Measurements from ENCODE around the gene PIGK.
"Not testable (repeated sequence)": the region's sequence is repeated elsewhere in the genome, so short reads cannot be mapped to it uniquely, and the experiment has no call there.

Gene PIGK

DNA sequence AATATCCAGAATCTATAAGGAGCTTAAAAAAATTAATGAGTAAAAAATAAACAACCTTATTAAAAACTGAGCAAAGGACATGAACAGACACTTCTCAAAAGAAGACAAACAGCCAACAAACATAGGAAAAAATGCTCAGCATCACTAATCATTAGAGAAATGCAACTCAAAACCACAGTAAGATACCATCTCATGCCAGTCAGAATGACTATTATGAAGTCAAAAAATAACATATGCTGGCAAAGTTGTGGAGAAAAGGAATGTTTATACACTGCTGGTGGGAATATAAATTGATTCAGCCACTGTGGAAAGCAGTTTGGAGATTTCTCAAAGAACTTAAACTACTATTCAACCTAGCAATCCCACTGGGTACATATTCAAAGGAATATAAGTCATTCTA lies 25.3 kb downstream of the PIGK start:
- no peaks in the 10 kb centered on the region for H3K27me3 Mint-ChIP-seq (ENCODE audit: low read depth, poor library complexity)
- no peak overlapping the region for H3K27ac Mint-ChIP-seq
- DNase-seq: no peak
- no peak for TF ChIP-seq CTCF (IDR thresholded peaks at IDR 0.05)
- H3K36me3 Mint-ChIP-seq (ENCODE audit: low read depth): peaks cover 5% of the 10 kb centered on the region
- no peak overlapping the region for H3K4me3 Mint-ChIP-seq
- H3K4me1 Mint-ChIP-seq: no peaks in the 10 kb centered on the region
- H3K9me3 Mint-ChIP-seq: peaks cover 3% of the 10 kb centered on the region

GRCh38 chr1:77188770-77189169 lies 30.5 kb downstream of the PIGK start:
- no peak for TF ChIP-seq CTCF (IDR thresholded peaks at IDR 0.05)
- Mint-ChIP-seq H3K27me3 (ENCODE audit: low read depth, poor library complexity) (peaks cover 2% of the 10 kb centered on the region), H3K4me1 (no peaks in the 10 kb centered on the region), H3K9me3 (peaks cover 16% of the 10 kb centered on the region), H3K27ac (no peak overlapping the region), H3K36me3 (ENCODE audit: low read depth) (peaks cover 40% of the 10 kb centered on the region), H3K4me3 (no peak overlapping the region)
- no peak for DNase-seq

GRCh38 chr1:77186907-77187306 lies 32.3 kb downstream of the PIGK start:
- not testable (repeated sequence) for H3K27me3 Mint-ChIP-seq (ENCODE audit: low read depth, poor library complexity); H3K27ac Mint-ChIP-seq; H3K4me1 Mint-ChIP-seq; DNase-seq; H3K4me3 Mint-ChIP-seq
- Mint-ChIP-seq H3K9me3 (peaks cover 16% of the 10 kb centered on the region), H3K36me3 (ENCODE audit: low read depth) (peaks cover 51% of the 10 kb centered on the region)

- no peak for TF ChIP-seq CTCF (IDR thresholded peaks at IDR 0.05)
- Mint-ChIP-seq H3K9me3 (peaks cover 28% of the 10 kb centered on the region), H3K27me3 (ENCODE audit: low read depth, poor library complexity) (peaks cover 2% of the 10 kb centered on the region), H3K4me3 (no peak overlapping the region), H3K4me1 (no peaks in the 10 kb centered on the region), H3K36me3 (ENCODE audit: low read depth) (peaks cover 61% of the 10 kb centered on the region), H3K27ac (no peak overlapping the region)
- no peak for DNase-seq
These were observed 37.1 kb downstream of the PIGK start for GRCh38 chr1:77182083-77182482.

- Mint-ChIP-seq H3K27ac (no peak overlapping the region), H3K36me3 (ENCODE audit: low read depth) (peaks cover 53% of the 10 kb centered on the region), H3K4me3 (no peak overlapping the region), H3K4me1 (no peaks in the 10 kb centered on the region), H3K9me3 (peaks cover 49% of the 10 kb centered on the region), H3K27me3 (ENCODE audit: low read depth, poor library complexity) (no peaks in the 10 kb centered on the region)
- TF ChIP-seq CTCF (IDR thresholded peaks at IDR 0.05): no peak
- no peak for DNase-seq
These were observed 39.6 kb downstream of the PIGK start for GRCh38 chr1:77179632-77180031.

DNA sequence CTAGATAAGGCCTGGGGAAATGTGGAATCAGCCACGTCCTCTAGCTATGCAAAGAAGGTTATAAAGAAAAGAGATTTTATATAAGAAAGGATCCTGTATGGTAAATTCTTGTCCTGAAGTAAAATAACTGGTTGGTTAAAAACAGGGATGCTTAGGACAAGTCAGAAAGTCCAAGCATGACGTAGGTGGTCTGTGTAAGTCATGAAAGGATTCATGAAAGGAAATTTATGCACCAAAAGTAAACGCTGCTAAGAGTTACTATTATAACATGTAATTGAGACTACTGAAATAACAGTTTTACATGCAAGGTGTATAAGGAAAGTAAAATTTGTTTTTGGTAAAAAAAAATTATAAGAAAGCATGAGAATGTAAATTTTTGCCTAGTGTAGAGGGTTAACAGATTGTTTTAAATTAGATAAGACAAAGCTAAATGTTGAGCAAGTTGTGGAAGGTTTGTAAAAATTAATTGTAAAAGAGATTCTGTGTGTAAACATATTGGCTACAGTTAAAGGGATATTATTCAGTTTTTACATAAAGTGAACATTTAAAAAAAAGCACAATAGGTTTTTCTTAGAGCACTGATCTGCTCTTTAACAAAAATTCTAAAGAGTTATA lies 43.9 kb downstream of the PIGK start:
- Mint-ChIP-seq H3K27me3 (ENCODE audit: low read depth, poor library complexity) (no peaks in the 10 kb centered on the region), H3K9me3 (peaks cover 70% of the 10 kb centered on the region), H3K4me1 (no peaks in the 10 kb centered on the region), H3K36me3 (ENCODE audit: low read depth) (peaks cover 62% of the 10 kb centered on the region), H3K4me3 (no peak overlapping the region), H3K27ac (no peak overlapping the region)
- no peak for TF ChIP-seq CTCF (IDR thresholded peaks at IDR 0.05)
- peak; percentile 30 for DNase-seq

Measured in nephron progenitor cell (in vitro differentiated cells).